Measurements from ENCODE around the gene NUP188. TPM values are rescaled to one million over a fixed set of nuclear protein-coding genes. Genes with fewer than 3 reads are reported as not detected.

Gene NUP188
- total and polyA plus RNA-seq, 2 of the 13 experiments (the other 11 are each of a cell fraction or from before 2014, with no cell fraction given): 28.0 to 38.5 TPM

DNA sequence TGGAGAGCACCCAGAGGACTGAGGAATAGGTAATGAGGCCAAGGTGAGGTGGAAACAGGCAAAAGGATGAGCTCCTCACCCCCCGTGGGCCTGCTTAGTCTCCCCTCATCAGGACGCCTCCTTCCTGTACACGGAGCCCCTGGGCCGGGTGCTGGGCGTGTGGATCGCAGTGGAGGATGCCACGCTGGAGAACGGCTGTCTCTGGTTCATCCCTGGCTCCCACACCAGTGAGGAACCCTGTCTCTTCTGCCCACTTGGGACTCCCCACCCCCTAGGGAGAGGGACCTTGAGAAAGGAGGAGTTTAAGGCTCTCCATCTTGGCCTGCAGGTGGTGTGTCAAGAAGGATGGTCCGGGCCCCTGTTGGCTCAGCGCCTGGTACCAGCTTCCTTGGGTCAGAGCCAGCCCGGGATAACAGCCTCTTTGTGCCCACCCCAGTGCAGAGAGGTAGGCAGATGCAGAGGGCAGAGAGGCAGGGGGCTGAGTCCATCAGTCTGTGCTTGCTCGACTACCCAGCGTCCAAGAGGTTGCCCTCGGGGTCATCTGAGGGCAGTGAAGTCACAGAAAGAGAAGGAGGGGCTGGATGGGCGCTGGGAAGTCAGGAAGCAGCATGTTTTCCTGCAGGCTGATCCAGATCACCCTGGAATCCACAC is 7.1 kb upstream of the NUP188 start:
- in situ Hi-C loops (cut with HindIII; ENCODE audit: extremely low pct_ligation_motif_present, low pct_unique_long_range_greater_than_20kb) (no loop called here), intact Hi-C loops (cut with micrococcal nuclease; ENCODE audit: unreplicated experiment) (no loop called here)
- Histone ChIP-seq H3K36me3 (replicated peaks in 1 of 2; ENCODE audit: control insufficient read depth in 1 of 2, insufficient read depth in 2 of 2, low read length in 2 of 2) (peaks cover 0 to 2% of the 10 kb centered on the region in 2 experiments; a peak in 1 of 5 replicates), H3K4me1 (ENCODE audit: insufficient read depth, low read length) (peaks cover 41% of the 10 kb centered on the region), H3K9me3 (ENCODE audit: low read length) (no peaks in the 10 kb centered on the region), H3K4me2 (ENCODE audit: low read depth, low read length) (no peak overlapping the region), H3K4me3 (replicated peaks in 1 of 3; ENCODE audit: insufficient read depth in 1 of 3, low read depth in 2 of 3, low read length in 3 of 3) (no peak overlapping the region), H2AFZ (ENCODE audit: low read length) (no peak overlapping the region), H3K27me3 (ENCODE audit: control insufficient read depth in 1 of 2, insufficient read depth in 2 of 2, low read length in 2 of 2) (no peaks in the 10 kb centered on the region), H3K79me2 (ENCODE audit: insufficient read depth, low read length) (no peaks in the 10 kb centered on the region), H3K27ac (ENCODE audit: extremely low read length, insufficient read depth, low read length) (peak overlapping the region; percentile 20), H4K20me1 (ENCODE audit: insufficient read depth, low read length) (no peaks in the 10 kb centered on the region), H3K9ac (ENCODE audit: insufficient read depth, low read depth, low read length) (no peak overlapping the region)
- 69% methylated on average over 13 of the region's 15 CpGs for WGBS (ENCODE audit: low lambda C conversion rate)
- BruUV-seq (replicated peaks): no TSS peak
- no peak for FAIRE-seq
- peak; percentile 52 for ATAC-seq
- POLR2A ChIA-PET: no interaction called here
- peak; percentile 18 for DNase-seq (ENCODE audit: low spot score)
- CTCF ChIA-PET (ENCODE audit: low intra/inter-chr PET ratio, low total read pairs): interaction anchor here (1.1 kb wide), 1 partner anchor 13 kb away, joined by 3 read pairs; no protein-coding TSS in a partner anchor
- TF ChIP-seq POLR2AphosphoS5 (IDR thresholded peaks at IDR 0.05; ENCODE audit: low read depth, low read length) (no peak), RARA (CRISPR knock-in tag; IDR thresholded peaks at IDR 0.05) (peak; percentile 46; the same call in 1 of the 2 replicates), HNRNPL (IDR thresholded peaks at IDR 0.05; ENCODE audit: low read depth, low read length) (0 out of 2 replicates have a peak, but pooled peaks have one; percentile 19), RXRB (CRISPR knock-in tag; IDR thresholded peaks at IDR 0.05; ENCODE audit: borderline replicate concordance) (peak; percentile 93), NR2F6 (IDR thresholded peaks at IDR 0.05) (peak; percentile 36; the same call in 1 of the 2 replicates), NR2F6 (CRISPR knock-in tag; IDR thresholded peaks at IDR 0.05) (0 out of 2 replicates have a peak, but pooled peaks have one; percentile 28), SAP130 (CRISPR knock-in tag; IDR thresholded peaks at IDR 0.05; ENCODE audit: low read depth) (peak; percentile 33; the same call in 1 of the 2 replicates), NR2F1 (CRISPR knock-in tag; IDR thresholded peaks at IDR 0.05) (peak in 1 of 2 experiments; percentile 22; a peak in 1 of 4 replicates), JARID2 (CRISPR knock-in tag; IDR thresholded peaks at IDR 0.05; ENCODE audit: insufficient replicate concordance) (no peak)
- TF ChIP-seq, protein P1, sequence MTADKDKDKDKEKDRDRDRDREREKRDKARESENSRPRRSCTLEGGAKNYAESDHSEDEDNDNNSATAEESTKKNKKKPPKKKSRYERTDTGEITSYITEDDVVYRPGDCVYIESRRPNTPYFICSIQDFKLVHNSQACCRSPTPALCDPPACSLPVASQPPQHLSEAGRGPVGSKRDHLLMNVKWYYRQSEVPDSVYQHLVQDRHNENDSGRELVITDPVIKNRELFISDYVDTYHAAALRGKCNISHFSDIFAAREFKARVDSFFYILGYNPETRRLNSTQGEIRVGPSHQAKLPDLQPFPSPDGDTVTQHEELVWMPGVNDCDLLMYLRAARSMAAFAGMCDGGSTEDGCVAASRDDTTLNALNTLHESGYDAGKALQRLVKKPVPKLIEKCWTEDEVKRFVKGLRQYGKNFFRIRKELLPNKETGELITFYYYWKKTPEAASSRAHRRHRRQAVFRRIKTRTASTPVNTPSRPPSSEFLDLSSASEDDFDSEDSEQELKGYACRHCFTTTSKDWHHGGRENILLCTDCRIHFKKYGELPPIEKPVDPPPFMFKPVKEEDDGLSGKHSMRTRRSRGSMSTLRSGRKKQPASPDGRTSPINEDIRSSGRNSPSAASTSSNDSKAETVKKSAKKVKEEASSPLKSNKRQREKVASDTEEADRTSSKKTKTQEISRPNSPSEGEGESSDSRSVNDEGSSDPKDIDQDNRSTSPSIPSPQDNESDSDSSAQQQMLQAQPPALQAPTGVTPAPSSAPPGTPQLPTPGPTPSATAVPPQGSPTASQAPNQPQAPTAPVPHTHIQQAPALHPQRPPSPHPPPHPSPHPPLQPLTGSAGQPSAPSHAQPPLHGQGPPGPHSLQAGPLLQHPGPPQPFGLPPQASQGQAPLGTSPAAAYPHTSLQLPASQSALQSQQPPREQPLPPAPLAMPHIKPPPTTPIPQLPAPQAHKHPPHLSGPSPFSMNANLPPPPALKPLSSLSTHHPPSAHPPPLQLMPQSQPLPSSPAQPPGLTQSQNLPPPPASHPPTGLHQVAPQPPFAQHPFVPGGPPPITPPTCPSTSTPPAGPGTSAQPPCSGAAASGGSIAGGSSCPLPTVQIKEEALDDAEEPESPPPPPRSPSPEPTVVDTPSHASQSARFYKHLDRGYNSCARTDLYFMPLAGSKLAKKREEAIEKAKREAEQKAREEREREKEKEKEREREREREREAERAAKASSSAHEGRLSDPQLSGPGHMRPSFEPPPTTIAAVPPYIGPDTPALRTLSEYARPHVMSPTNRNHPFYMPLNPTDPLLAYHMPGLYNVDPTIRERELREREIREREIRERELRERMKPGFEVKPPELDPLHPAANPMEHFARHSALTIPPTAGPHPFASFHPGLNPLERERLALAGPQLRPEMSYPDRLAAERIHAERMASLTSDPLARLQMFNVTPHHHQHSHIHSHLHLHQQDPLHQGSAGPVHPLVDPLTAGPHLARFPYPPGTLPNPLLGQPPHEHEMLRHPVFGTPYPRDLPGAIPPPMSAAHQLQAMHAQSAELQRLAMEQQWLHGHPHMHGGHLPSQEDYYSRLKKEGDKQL (CRISPR knock-in tag; IDR thresholded peaks at IDR 0.05; ENCODE audit: low read depth): no peak
- TF ChIP-seq, protein P2, sequence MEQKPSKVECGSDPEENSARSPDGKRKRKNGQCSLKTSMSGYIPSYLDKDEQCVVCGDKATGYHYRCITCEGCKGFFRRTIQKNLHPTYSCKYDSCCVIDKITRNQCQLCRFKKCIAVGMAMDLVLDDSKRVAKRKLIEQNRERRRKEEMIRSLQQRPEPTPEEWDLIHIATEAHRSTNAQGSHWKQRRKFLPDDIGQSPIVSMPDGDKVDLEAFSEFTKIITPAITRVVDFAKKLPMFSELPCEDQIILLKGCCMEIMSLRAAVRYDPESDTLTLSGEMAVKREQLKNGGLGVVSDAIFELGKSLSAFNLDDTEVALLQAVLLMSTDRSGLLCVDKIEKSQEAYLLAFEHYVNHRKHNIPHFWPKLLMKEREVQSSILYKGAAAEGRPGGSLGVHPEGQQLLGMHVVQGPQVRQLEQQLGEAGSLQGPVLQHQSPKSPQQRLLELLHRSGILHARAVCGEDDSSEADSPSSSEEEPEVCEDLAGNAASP (CRISPR knock-in tag; IDR thresholded peaks at IDR 0.05; ENCODE audit: borderline replicate concordance): peak; percentile 93
- TF ChIP-seq, protein P3, sequence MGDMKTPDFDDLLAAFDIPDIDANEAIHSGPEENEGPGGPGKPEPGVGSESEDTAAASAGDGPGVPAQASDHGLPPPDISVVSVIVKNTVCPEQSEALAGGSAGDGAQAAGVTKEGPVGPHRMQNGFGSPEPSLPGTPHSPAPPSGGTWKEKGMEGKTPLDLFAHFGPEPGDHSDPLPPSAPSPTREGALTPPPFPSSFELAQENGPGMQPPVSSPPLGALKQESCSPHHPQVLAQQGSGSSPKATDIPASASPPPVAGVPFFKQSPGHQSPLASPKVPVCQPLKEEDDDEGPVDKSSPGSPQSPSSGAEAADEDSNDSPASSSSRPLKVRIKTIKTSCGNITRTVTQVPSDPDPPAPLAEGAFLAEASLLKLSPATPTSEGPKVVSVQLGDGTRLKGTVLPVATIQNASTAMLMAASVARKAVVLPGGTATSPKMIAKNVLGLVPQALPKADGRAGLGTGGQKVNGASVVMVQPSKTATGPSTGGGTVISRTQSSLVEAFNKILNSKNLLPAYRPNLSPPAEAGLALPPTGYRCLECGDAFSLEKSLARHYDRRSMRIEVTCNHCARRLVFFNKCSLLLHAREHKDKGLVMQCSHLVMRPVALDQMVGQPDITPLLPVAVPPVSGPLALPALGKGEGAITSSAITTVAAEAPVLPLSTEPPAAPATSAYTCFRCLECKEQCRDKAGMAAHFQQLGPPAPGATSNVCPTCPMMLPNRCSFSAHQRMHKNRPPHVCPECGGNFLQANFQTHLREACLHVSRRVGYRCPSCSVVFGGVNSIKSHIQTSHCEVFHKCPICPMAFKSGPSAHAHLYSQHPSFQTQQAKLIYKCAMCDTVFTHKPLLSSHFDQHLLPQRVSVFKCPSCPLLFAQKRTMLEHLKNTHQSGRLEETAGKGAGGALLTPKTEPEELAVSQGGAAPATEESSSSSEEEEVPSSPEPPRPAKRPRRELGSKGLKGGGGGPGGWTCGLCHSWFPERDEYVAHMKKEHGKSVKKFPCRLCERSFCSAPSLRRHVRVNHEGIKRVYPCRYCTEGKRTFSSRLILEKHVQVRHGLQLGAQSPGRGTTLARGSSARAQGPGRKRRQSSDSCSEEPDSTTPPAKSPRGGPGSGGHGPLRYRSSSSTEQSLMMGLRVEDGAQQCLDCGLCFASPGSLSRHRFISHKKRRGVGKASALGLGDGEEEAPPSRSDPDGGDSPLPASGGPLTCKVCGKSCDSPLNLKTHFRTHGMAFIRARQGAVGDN (CRISPR knock-in tag; IDR thresholded peaks at IDR 0.05): peak; percentile 32

All from HepG2 (cell line).